NCI-H2171 treated with DMSO at 0.1 percent for 48 hours (cell line): ENCODE results near the gene MISP.
"Not testable (repeated sequence)": the region's sequence is repeated elsewhere in the genome, so short reads cannot be mapped to it uniquely, and the experiment has no call there.

Experiments
- DNase-seq: peaks from one replicate; lab custom pipeline; 2025; lab: John Stamatoyannopoulos, UW

The MISP gene

GRCh38 chr19:725461-726089 is 25.3 kb upstream of the MISP start:
- DNase-seq = no peak

- no peak for DNase-seq
These were observed 23.6 kb upstream of the MISP start for GRCh38 chr19:726993-727956.

GRCh38 chr19:728011-728410 is 22.9 kb upstream of the MISP start:
- DNase-seq = no peak

GRCh38 chr19:729564-729963 is 21.3 kb upstream of the MISP start:
- not testable (repeated sequence) for DNase-seq

GRCh38 chr19:729965-730668 is 20.8 kb upstream of the MISP start:
- no peak for DNase-seq

GRCh38 chr19:731000-731399 is 19.9 kb upstream of the MISP start:
- no peak for DNase-seq

- no peak for DNase-seq
These were observed 18.5 kb upstream of the MISP start for GRCh38 chr19:732148-733069.

GRCh38 chr19:734716-735115 is 16.2 kb upstream of the MISP start:
- no peak for DNase-seq

- no peak for DNase-seq
These were observed 14.8 kb upstream of the MISP start for GRCh38 chr19:736125-736524.

GRCh38 chr19:737591-738093 is 13.3 kb upstream of the MISP start:
- DNase-seq = peak; percentile 28

GRCh38 chr19:738509-739128 is 12.3 kb upstream of the MISP start:
- no peak for DNase-seq

- no peak for DNase-seq
These were observed 10.8 kb upstream of the MISP start for GRCh38 chr19:739998-740715.

- DNase-seq = not testable (repeated sequence)
These were observed 10.0 kb upstream of the MISP start for GRCh38 chr19:740816-741505.

GRCh38 chr19:741506-742131 is 9.3 kb upstream of the MISP start:
- peak; percentile 29 for DNase-seq

- DNase-seq = no peak
These were observed 8.3 kb upstream of the MISP start for GRCh38 chr19:742540-743075.

- DNase-seq = peak; percentile 77
These were observed 7.7 kb upstream of the MISP start for GRCh38 chr19:743168-743687.

- DNase-seq = not testable (repeated sequence)
These were observed 5.8 kb upstream of the MISP start for GRCh38 chr19:745138-745537.

- DNase-seq = no peak
These were observed 4.6 kb upstream of the MISP start for GRCh38 chr19:746208-746819.
